Measurements from ENCODE around the gene NLGN1. TPM values are rescaled to one million over a fixed set of nuclear protein-coding genes. Genes with fewer than 3 reads are reported as not detected.
"Not testable (repeated sequence)": the region's sequence is repeated elsewhere in the genome, so short reads cannot be mapped to it uniquely, and the experiment has no call there.

The NLGN1 gene
- polyA plus RNA-seq, 12 donors = 1.3 to 4.3 (median 1.9) TPM; not detected in 1

- DNase-seq = no peak
Measured at GRCh38 chr3:174218016-174218415, 820.5 kb downstream of the NLGN1 start.

- DNase-seq = peak; percentile 9
Measured at GRCh38 chr3:174219738-174220137, 822.2 kb downstream of the NLGN1 start.

GRCh38 chr3:174220775-174221554 lies 823.4 kb downstream of the NLGN1 start:
- no peak for DNase-seq

DNA sequence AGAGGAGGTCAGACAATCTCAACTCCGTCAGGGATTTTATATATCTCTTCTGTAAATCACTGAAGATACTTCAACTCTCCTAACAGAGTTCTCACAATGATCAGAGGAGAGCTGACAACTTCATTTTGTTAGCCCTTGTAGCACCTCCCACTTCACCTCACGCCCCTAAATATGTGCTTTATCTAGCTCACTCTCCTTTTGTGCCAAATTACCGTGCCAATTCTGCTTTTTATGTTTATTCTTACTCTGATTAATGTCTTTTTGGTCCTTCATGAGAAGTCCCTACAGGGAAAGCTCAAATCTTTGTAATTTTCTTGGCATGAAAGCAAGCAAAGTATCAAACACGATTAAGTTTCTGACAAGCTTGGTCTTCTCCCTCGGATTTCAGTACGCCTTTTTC lies 825.5 kb downstream of the NLGN1 start:
- no peak for DNase-seq

GRCh38 chr3:174223626-174224025 lies 826.1 kb downstream of the NLGN1 start:
- DNase-seq = no peak

GRCh38 chr3:174229916-174230315 lies 832.4 kb downstream of the NLGN1 start:
- DNase-seq = no peak

GRCh38 chr3:174232028-174232657 lies 834.6 kb downstream of the NLGN1 start:
- DNase-seq = not testable (repeated sequence)

DNA sequence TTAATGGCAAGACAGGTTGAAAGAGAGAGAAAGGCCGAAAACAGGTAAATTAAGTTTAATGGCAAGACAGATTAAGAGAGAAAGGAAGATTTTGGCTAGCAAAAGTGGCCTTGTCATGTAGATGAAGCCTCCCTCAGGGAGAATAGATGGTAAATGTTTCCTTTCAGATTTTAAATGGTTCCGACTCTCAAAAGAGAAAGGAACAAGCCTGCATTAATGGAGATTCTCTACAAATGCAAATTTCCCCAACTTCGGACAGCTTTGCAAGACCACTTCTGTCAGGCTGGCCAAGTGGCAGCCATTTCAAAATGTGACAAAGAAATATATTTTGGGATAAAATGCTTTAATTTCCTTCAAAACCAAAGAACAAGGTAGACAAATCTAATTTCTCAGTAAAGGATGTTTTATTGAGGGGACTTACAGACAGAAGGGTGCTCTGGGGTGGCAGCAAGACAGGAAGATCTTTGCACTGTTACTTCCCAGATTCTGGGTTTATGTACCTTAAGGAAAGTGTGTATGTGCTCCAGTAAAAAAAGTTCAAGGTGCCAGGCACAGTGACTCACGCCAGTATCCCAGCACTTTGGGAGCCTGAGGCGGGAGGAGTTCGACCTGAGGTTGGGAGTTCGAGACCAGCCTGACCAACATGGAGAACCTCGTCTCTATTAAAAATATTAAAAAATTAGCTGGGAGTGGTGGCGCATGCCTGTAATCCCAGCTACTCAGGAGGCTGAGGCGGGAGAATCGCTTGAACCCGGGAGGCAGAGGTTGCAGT lies 835.3 kb downstream of the NLGN1 start:
- DNase-seq = no peak

GRCh38 chr3:174233511-174233910 lies 836.0 kb downstream of the NLGN1 start:
- DNase-seq = no peak

DNA sequence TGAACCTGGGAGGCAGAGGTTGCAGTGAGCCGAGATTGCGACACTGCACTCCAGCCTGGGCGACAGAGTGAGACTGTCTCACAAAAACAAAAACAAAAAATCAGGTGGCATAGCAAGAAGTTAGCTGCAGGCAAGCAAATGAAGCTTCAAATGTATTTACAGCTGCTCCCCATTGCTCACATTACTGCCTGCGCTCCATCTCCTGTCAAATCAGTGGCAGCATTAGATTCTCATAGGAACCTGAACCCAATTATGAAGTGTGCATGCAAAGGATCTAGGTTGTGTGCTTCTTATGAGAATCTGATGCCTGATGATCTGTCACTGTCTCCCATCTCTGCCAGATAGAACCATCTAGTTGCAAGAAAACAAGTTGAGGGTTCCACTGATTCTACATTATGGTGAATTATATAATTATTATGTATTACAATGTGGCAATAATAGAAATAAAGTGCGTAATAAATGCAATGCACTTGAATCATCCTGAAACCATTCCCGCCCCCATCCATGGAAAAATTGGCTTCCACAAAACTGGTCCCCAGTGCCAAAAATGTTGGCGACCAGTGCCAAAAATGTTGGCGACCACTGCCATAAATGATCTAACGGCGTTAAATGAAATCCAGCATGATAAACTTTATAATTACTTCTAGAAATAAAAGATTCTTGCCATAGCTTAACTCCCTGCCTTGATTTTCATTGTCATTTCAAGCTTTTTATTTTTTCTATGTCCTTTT lies 844.9 kb downstream of the NLGN1 start:
- DNase-seq = peak; percentile 30

DNA sequence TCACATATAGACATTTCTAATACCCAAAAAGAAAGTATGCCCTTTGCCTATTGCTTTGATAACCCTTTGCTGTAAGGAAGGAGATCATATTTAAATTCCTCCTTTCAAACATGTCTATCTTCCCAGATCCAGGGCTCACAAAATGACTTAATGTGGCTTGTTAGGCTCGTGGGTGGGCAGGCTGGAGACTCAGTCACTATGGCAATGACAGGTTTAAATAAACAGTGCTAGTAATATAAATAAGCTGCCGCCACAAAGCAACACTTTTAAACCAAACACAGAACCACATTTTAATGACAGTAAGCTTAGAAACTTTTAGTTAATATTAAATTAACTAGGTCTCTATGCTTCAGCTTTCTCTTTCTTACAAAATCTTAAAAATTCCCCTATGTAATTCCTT lies 845.6 kb downstream of the NLGN1 start:
- no peak for DNase-seq

- DNase-seq = no peak
Measured at GRCh38 chr3:174247687-174248152, 850.2 kb downstream of the NLGN1 start.

DNA sequence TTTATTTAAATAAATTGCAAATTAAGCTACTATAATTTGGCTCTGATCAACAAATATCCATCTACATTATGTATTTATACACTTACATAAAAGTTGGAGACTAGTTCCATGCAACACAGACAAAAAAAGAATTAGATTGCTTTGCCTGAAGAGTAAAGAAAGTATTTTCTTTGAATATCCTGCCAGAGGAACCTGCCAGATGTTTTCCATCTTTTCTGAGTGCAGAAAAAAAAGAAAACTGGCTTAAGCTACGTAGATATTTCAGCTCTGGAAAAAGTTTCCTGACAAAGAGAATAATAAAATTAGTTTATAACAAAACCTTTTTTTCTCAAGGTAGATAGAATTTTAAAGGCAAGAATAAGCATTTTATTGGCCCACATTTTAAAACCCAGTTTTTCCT lies 854.1 kb downstream of the NLGN1 start:
- DNase-seq = peak; percentile 84

DNA sequence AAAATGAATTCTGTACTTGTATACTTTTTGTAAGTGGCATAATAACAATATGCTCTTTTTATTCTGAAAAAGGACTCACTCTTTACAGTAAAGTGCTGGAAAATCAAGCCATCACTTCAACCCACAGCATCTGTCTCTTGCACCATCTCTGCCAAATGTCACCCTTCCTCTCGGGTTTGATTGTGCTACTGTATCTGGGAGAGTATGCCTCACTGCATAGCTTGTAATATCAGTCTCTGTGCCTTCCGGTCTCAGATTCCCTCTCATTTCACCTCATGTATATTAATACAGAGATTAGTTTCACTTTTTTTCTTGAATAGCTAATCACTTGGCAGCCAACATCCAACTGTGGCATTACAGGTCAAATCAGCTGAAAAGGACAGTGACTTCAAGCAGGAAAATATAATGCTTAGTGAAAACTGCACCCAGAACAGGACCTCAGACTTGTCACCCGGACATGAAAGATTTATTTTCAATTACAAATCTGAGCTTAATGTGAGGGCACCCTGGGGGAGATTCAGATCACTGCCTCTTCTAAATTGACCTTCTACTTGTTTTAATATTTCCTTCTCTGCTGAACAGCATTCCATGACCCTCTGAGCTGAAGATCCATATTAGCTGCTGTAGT lies 855.8 kb downstream of the NLGN1 start:
- DNase-seq = no peak

GRCh38 chr3:174253940-174254339 lies 856.4 kb downstream of the NLGN1 start:
- DNase-seq = no peak

DNA sequence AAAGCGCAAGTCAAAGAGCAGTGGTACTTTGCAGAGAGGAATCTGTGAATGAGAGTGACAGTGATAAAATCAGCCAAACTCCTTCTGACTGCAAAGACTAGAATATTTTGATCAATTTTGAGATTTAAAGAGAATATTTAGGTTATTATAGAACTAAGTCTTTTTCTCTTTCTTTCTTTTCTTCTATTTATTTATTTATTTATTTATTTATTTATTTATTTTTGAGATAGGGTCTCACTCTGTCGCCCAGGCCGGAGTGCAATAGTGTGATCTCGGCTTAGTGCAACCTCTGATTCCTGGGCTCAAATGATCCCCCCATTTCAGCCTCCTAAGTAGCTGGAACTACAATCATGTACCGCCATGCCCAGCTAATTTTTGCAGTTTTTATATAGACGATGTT lies 857.9 kb downstream of the NLGN1 start:
- no peak for DNase-seq

DNA sequence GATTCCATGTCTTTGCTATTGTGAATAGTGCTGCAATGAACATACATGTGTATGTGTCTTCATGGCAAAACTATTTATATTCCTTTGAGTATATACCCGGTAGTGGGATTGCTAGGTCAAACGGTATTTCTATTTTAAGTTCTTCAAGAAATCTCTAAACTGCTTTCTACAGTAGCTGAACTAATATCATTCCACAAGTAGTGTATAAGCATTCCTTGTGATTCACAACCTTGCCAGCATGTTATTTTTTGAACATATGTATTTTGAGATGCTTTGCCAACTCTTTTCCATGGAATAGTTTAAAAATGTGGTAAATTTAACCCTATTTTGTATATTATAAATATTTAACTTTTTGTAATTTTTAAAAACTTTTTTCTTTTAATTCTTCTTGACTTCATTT lies 868.9 kb downstream of the NLGN1 start:
- DNase-seq = no peak

GRCh38 chr3:174268061-174268460 lies 870.5 kb downstream of the NLGN1 start:
- DNase-seq = no peak

- DNase-seq = no peak
Measured at GRCh38 chr3:174268586-174268985, 871.0 kb downstream of the NLGN1 start.

DNA sequence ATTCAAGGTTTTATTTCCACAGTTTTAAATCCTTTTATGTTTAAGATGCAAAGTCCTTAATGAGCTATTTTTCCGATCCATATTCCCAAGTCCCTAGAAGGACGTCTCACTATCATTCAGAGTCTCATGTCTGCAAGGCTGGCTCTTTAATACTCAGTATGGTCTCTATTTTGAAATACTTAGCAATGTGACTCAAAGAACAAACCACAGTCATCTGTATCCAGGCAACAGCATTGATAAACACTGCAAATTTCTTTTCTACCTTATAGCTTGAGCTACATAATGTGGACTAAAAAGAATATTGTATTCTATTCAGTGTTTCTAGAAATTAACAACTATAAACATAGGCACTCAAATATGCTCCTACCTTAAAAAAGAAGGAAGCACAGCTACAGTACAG lies 873.3 kb downstream of the NLGN1 start:
- no peak for DNase-seq

DNA sequence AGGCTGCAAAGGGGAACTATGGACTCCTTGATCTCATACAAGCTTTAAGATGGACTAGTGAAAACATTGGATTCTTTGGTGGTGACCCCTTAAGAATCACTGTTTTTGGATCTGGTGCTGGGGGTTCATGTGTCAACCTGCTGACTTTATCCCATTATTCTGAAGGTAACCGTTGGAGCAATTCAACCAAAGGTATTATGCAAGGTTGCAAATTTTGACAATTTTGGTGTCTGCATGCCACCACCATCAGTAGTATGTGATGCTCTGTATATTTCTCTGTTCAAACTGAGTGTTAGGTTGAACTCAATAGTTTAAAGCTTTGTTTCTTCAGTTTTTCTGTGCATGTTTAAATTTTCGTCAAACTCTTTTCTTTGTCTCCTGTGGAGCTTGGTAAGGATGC lies 877.8 kb downstream of the NLGN1 start:
- DNase-seq = no peak

Measured in muscle of arm (tissue), 12 donors.